Measurements from ENCODE around the gene GARIN3.
"Not testable (repeated sequence)": the region's sequence is repeated elsewhere in the genome, so short reads cannot be mapped to it uniquely, and the experiment has no call there.

DNA sequence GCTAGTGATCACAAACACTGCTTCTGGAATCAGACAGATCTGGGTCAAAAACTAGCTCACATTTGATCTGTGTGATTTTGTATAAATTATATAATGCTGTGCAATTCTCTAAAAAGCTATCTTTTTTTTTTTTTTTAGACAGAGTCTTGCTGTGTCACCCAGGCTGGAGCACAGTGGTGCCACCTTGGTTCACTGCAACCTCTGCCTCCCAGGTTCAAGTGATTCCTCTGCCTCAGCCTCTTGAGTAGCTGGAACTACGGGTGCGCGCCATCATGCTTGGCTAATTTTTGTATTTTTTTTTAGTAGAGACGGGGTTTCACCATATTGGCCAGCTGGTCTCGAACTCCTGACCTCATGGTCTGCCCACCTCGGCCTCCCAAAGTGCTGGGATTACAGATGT is 19.1 kb upstream of the GARIN3 start:
- not testable (repeated sequence) for TF ChIP-seq POLR2A (IDR thresholded peaks at IDR 0.05)
- TF ChIP-seq, protein P1, sequence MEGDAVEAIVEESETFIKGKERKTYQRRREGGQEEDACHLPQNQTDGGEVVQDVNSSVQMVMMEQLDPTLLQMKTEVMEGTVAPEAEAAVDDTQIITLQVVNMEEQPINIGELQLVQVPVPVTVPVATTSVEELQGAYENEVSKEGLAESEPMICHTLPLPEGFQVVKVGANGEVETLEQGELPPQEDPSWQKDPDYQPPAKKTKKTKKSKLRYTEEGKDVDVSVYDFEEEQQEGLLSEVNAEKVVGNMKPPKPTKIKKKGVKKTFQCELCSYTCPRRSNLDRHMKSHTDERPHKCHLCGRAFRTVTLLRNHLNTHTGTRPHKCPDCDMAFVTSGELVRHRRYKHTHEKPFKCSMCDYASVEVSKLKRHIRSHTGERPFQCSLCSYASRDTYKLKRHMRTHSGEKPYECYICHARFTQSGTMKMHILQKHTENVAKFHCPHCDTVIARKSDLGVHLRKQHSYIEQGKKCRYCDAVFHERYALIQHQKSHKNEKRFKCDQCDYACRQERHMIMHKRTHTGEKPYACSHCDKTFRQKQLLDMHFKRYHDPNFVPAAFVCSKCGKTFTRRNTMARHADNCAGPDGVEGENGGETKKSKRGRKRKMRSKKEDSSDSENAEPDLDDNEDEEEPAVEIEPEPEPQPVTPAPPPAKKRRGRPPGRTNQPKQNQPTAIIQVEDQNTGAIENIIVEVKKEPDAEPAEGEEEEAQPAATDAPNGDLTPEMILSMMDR (IDR thresholded peaks at IDR 0.05): not testable (repeated sequence)
